ENCODE data around the gene TCF7L1. TPM values are rescaled to one million over a fixed set of nuclear protein-coding genes. Genes with fewer than 3 reads are reported as not detected.
A peak's percentile ranks its signal among the peaks of the same experiment; 100 is the strongest.

The TCF7L1 gene, protein sequence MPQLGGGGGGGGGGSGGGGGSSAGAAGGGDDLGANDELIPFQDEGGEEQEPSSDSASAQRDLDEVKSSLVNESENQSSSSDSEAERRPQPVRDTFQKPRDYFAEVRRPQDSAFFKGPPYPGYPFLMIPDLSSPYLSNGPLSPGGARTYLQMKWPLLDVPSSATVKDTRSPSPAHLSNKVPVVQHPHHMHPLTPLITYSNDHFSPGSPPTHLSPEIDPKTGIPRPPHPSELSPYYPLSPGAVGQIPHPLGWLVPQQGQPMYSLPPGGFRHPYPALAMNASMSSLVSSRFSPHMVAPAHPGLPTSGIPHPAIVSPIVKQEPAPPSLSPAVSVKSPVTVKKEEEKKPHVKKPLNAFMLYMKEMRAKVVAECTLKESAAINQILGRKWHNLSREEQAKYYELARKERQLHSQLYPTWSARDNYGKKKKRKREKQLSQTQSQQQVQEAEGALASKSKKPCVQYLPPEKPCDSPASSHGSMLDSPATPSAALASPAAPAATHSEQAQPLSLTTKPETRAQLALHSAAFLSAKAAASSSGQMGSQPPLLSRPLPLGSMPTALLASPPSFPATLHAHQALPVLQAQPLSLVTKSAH
- total RNA-seq = 10 to 100 TPM in 1 of 3 donors, 1 to 10 TPM in 2; 1.3 to 22.9 (median 3.0) TPM
- long read RNA-seq, donor 1, partial matches to known transcripts = 1 of 6 reads
- long read RNA-seq, donor 1, other reads (novel, unspliced or antisense) = 1 of 6 reads
- long read RNA-seq, donor 2, partial matches to known transcripts = 1 of 1 reads
- long read RNA-seq, donor 2, other reads (novel, unspliced or antisense) = 0 of 1 reads

GRCh38 chr2:85132834-85133637 lies at the start of gene TCF7L1:
Gene TCF7L1 (plus strand): TSS chr2:85133392. CDS start chr2:85133685, 293 bp downstream.
- Histone ChIP-seq H3K4me3 (peak within 1 kb of the TSS; percentile 11), H3K9me3 (no peaks in the 10 kb centered on the region), H3K36me3 (ENCODE audit: low read depth) (no peaks in the 10 kb centered on the region), H3K4me1 (ENCODE audit: low read depth) (peaks cover 12% of the 10 kb centered on the region)
- TF ChIP-seq, protein P1, sequence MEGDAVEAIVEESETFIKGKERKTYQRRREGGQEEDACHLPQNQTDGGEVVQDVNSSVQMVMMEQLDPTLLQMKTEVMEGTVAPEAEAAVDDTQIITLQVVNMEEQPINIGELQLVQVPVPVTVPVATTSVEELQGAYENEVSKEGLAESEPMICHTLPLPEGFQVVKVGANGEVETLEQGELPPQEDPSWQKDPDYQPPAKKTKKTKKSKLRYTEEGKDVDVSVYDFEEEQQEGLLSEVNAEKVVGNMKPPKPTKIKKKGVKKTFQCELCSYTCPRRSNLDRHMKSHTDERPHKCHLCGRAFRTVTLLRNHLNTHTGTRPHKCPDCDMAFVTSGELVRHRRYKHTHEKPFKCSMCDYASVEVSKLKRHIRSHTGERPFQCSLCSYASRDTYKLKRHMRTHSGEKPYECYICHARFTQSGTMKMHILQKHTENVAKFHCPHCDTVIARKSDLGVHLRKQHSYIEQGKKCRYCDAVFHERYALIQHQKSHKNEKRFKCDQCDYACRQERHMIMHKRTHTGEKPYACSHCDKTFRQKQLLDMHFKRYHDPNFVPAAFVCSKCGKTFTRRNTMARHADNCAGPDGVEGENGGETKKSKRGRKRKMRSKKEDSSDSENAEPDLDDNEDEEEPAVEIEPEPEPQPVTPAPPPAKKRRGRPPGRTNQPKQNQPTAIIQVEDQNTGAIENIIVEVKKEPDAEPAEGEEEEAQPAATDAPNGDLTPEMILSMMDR (IDR thresholded peaks at IDR 0.05) = peak; percentile 39
- ATAC-seq = peak; percentile 84
- DNase-seq = peak; percentile 59 to 74 (median 69)
- intact Hi-C loops (cut with DNase I, micrococcal nuclease) = loop anchor here in 1 of 2 donors (5.0 kb wide), 1 partner anchor 154 kb away; no protein-coding TSS in a partner anchor

DNA sequence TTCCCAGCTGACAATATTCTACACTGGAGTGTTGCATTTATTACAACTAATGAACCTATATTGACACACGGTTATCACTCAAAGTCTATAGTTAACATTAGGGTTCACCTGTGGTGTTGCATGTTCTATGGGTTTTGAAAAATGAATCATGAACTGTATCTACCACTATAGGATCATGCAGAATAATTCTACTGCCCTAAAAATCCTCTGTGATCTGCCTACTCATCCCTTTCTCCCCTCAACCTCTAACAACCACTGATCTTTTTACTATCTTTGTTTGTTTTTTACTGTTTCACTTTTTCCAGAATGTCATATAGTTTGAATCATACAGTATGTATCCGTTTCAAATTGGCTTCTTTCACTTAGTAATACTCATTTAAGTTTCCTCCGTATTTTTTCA lies 47.6 kb upstream of the TCF7L1 start:
- H3K36me3 ChIP-seq (ENCODE audit: low read depth) = no peaks in the 10 kb centered on the region
- DNase-seq = no peak
- no peak overlapping the region for H3K4me3 ChIP-seq
- H3K9me3 ChIP-seq = no peaks in the 10 kb centered on the region
- H3K4me1 ChIP-seq (ENCODE audit: low read depth) = no peaks in the 10 kb centered on the region
- intact Hi-C loops (cut with DNase I, micrococcal nuclease) = no loop called here
- no peak for ATAC-seq
- TF ChIP-seq, protein P1 (IDR thresholded peaks at IDR 0.05) = no peak

GRCh38 chr2:85087541-85087940 lies 45.7 kb upstream of the TCF7L1 start:
- Histone ChIP-seq H3K9me3 (no peaks in the 10 kb centered on the region), H3K4me1 (ENCODE audit: low read depth) (no peaks in the 10 kb centered on the region), H3K4me3 (no peak overlapping the region), H3K36me3 (ENCODE audit: low read depth) (no peaks in the 10 kb centered on the region)
- intact Hi-C loops (cut with DNase I, micrococcal nuclease) = no loop called here
- ATAC-seq (no peak), DNase-seq (no peak)
- TF ChIP-seq, protein P1 (IDR thresholded peaks at IDR 0.05) = no peak

GRCh38 chr2:85088921-85089320 lies 44.3 kb upstream of the TCF7L1 start:
- no peaks in the 10 kb centered on the region for H3K9me3 ChIP-seq
- H3K4me1 ChIP-seq (ENCODE audit: low read depth) = no peaks in the 10 kb centered on the region
- no peak for DNase-seq
- H3K36me3 ChIP-seq (ENCODE audit: low read depth) = no peaks in the 10 kb centered on the region
- intact Hi-C loops (cut with DNase I, micrococcal nuclease) = no loop called here
- TF ChIP-seq, protein P1 (IDR thresholded peaks at IDR 0.05) = no peak
- no peak for ATAC-seq
- no peak overlapping the region for H3K4me3 ChIP-seq

DNA sequence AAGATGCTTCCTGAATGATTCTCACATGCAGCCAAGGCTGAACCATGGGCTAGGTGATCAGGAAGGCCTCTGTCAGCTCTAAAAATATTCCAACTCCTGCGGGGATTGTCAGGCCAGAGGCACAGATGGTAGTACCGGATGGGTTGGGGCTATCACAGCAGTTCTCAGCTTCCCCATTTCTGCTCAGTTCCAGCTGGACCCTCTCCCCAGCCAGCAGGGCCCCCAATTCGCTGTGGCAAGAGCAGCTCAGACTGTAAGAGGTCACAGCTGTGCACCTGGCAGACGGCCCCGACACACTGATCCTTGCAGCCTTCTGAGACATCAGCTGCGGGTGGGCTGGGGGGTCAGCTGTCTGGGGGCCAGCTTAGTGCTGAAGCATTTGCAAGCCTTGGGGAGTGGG lies 43.6 kb upstream of the TCF7L1 start:
- DNase-seq = no peak
- no peak for ATAC-seq
- intact Hi-C loops (cut with DNase I, micrococcal nuclease) = no loop called here
- Histone ChIP-seq H3K4me3 (no peak overlapping the region), H3K36me3 (ENCODE audit: low read depth) (no peaks in the 10 kb centered on the region), H3K9me3 (no peaks in the 10 kb centered on the region), H3K4me1 (ENCODE audit: low read depth) (no peaks in the 10 kb centered on the region)
- TF ChIP-seq, protein P1 (IDR thresholded peaks at IDR 0.05) = no peak
